Measurements from ENCODE around the gene DDIAS. TPM values are rescaled to one million over a fixed set of nuclear protein-coding genes. Genes with fewer than 3 reads are reported as not detected.

Gene DDIAS
- total and polyA plus RNA-seq, 9 of the 15 experiments (the other 6 are each of a cell fraction or from before 2014, with no cell fraction given), result 9.4 to 27.2 (median 23.3) TPM

GRCh38 chr11:82972103-82972502 lies 70.6 kb downstream of the DDIAS start (continued):
- no peak for TF ChIP-seq CHD7 (IDR thresholded peaks at IDR 0.05; ENCODE audit: low read depth, low read length)
- TF ChIP-seq ARHGAP35 (IDR thresholded peaks at IDR 0.05; ENCODE audit: partially characterized antibody), result no peak
- no peak for TF ChIP-seq ADNP (tag; IDR thresholded peaks at IDR 0.05)
- no peak for TF ChIP-seq JUND (IDR thresholded peaks at IDR 0.05; ENCODE audit: borderline replicate concordance, low read depth, low read length)
- no peak for TF ChIP-seq JUND (tag; IDR thresholded peaks at IDR 0.05; ENCODE audit: borderline replicate concordance, low read depth, low read length)
- TF ChIP-seq, protein P1, sequence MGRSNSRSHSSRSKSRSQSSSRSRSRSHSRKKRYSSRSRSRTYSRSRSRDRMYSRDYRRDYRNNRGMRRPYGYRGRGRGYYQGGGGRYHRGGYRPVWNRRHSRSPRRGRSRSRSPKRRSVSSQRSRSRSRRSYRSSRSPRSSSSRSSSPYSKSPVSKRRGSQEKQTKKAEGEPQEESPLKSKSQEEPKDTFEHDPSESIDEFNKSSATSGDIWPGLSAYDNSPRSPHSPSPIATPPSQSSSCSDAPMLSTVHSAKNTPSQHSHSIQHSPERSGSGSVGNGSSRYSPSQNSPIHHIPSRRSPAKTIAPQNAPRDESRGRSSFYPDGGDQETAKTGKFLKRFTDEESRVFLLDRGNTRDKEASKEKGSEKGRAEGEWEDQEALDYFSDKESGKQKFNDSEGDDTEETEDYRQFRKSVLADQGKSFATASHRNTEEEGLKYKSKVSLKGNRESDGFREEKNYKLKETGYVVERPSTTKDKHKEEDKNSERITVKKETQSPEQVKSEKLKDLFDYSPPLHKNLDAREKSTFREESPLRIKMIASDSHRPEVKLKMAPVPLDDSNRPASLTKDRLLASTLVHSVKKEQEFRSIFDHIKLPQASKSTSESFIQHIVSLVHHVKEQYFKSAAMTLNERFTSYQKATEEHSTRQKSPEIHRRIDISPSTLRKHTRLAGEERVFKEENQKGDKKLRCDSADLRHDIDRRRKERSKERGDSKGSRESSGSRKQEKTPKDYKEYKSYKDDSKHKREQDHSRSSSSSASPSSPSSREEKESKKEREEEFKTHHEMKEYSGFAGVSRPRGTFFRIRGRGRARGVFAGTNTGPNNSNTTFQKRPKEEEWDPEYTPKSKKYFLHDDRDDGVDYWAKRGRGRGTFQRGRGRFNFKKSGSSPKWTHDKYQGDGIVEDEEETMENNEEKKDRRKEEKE (IDR thresholded peaks at IDR 0.05; ENCODE audit: borderline replicate concordance in 1 of 2, control insufficient read depth in 1 of 2, low read depth in 2 of 2, low read length in 1 of 2), result no peak
- no peak for TF ChIP-seq DMBX1 (CRISPR knock-in tag; IDR thresholded peaks at IDR 0.05; ENCODE audit: borderline replicate concordance)
- no peak for TF ChIP-seq KLF16 (IDR thresholded peaks at IDR 0.05)
- TF ChIP-seq ZMIZ1 (IDR thresholded peaks at IDR 0.05; ENCODE audit: low read depth in 2 of 2, low read length in 2 of 2), result no peak
- no peak for TF ChIP-seq NR2F6 (CRISPR knock-in tag; IDR thresholded peaks at IDR 0.05)
